Testis (tissue), 3 donors: ENCODE results near the gene TMEM129. TPM values are rescaled to one million over a fixed set of nuclear protein-coding genes. Genes with fewer than 3 reads are reported as not detected.
"Not testable (repeated sequence)": the region's sequence is repeated elsewhere in the genome, so short reads cannot be mapped to it uniquely, and the experiment has no call there.

Source experiments
- DNase-seq: peaks from one replicate; pipeline ENCODE4 v3.0.0-alpha.2; 2019
- H3K27ac ChIP-seq, 2 donors: fragments of 200-600 bp; sonication (generic); one replicate each; pipeline ENCODE4 v1.5.1; 2019
- H3K27me3 ChIP-seq: fragments of 200-600 bp; sonication (generic); one replicate; pipeline ENCODE4 v1.5.1; 2019
- H3K36me3 ChIP-seq: fragments of 200-600 bp; sonication (generic); one replicate; pipeline ENCODE4 v1.5.1; 2017; ENCODE audit warnings: low read depth; ENCODE audit errors: missing control alignments
- H3K4me1 ChIP-seq: fragments of 200-600 bp; sonication (generic); one replicate; pipeline ENCODE4 v1.5.1; 2019
- H3K4me3 ChIP-seq, 2 donors: fragments of 200-600 bp; sonication (generic); one replicate each; pipeline ENCODE4 v1.5.1; 2017 to 2019
- H3K9me3 ChIP-seq: fragments of 200-600 bp; sonication (generic); one replicate; pipeline ENCODE4 v1.5.1; 2017
- POLR2A ChIP-seq: fragments of 450-650 bp; IDR thresholded peaks from one replicate; pipeline ENCODE4 v1.6.1; 2017; ENCODE audit warnings: antibody characterized with exemption, mild to moderate bottlenecking, moderate library complexity
- WGBS, 2 donors: methylation state at CpG; one replicate each; pipeline ENCODE4 v1.1.5; 2018; 5-methylcytosine and 5-hydroxymethylcytosine counted together
- intact Hi-C: fragments of 100-400 bp; cut with DNase I; formaldehyde crosslinking; loops from one replicate; pipeline ENCODE4 v1.15.1; 2023; ENCODE audit warnings: low total_unique reads
- polyA plus RNA-seq: library from polyadenylated mRNA; stranded (reverse); fragments of 350-450 nt; fragmentation: Illumina TruSeq; extraction: RNeasy Lipid Tissue Mini Kit (QIAGEN cat#74804); gene quantifications from one replicate; pipeline ENCODE4 v1.2.3, GENCODE V29; 2014; ENCODE audit warnings: low read depth, low replicate concordance; ENCODE audit not compliant: insufficient read depth
- total RNA-seq, 2 donors: library from RNA; depleted of rRNA; stranded (reverse); fragments of >200 nt; gene quantifications; one replicate each; pipeline ENCODE4 v1.2.3, GENCODE V29; 2016
- TF ChIP-seq, protein P1 (sequence below), 3 experiments: fragments of 450-650 bp in 2 of 3; fragments of 200-600 bp in 1 of 3; sonication (generic) in 1 of 3; IDR thresholded peaks; one replicate each; pipeline ENCODE4 v1.5.1; 2016 to 2019; ENCODE audit warnings: antibody characterized with exemption in 3 of 3, mild to moderate bottlenecking in 2 of 3, moderate library complexity in 1 of 3

TMEM129 gene
- total and polyA plus RNA-seq, 3 donors from 2014 or later, result 34.0 to 76.4 (median 76.1) TPM

DNA sequence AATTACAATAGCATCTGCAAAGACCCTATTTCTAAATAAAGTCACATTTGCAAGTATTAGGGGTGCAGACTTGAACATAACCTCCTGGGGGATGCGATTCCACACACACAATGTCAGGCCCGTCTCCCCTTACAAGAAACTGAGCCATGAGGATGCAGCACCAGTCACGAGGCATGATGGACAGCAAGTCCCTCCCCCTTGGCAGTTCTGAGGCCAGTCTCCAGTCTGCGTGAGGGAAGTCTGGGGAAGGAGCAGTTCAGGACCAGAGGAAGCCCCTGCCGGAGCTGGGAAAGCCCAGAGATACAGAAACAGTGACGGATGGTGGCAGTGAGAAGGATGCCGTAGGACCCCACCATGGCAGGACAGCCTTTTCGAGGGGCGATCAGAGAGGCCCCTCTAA, 46.4 kb downstream of the TMEM129 start:
- no peaks in the 10 kb centered on the region for H3K36me3 ChIP-seq
- no peak overlapping the region for H3K4me3 ChIP-seq
- H3K27ac ChIP-seq, result no peak overlapping the region
- no peaks in the 10 kb centered on the region for H3K4me1 ChIP-seq
- 71 to 73% methylated on average over 9 of the region's 9 CpGs for WGBS, 2 donors
- DNase-seq, result no peak
- H3K27me3 ChIP-seq, result no peaks in the 10 kb centered on the region
- intact Hi-C loops, result no loop called here
- TF ChIP-seq, protein P1, sequence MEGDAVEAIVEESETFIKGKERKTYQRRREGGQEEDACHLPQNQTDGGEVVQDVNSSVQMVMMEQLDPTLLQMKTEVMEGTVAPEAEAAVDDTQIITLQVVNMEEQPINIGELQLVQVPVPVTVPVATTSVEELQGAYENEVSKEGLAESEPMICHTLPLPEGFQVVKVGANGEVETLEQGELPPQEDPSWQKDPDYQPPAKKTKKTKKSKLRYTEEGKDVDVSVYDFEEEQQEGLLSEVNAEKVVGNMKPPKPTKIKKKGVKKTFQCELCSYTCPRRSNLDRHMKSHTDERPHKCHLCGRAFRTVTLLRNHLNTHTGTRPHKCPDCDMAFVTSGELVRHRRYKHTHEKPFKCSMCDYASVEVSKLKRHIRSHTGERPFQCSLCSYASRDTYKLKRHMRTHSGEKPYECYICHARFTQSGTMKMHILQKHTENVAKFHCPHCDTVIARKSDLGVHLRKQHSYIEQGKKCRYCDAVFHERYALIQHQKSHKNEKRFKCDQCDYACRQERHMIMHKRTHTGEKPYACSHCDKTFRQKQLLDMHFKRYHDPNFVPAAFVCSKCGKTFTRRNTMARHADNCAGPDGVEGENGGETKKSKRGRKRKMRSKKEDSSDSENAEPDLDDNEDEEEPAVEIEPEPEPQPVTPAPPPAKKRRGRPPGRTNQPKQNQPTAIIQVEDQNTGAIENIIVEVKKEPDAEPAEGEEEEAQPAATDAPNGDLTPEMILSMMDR (IDR thresholded peaks at IDR 0.05), result no peak
- TF ChIP-seq POLR2A, result no peak
- H3K9me3 ChIP-seq, result no peaks in the 10 kb centered on the region

- Histone ChIP-seq H3K36me3 (no peaks in the 10 kb centered on the region), H3K4me1 (peaks cover 5% of the 10 kb centered on the region), H3K27ac (no peak overlapping the region), H3K4me3 (no peak overlapping the region), H3K9me3 (no peaks in the 10 kb centered on the region), H3K27me3 (no peaks in the 10 kb centered on the region)
- no peak for DNase-seq
- intact Hi-C loops, result no loop called here
- WGBS, 2 donors, result 88 to 90% methylated on average over 20 of the region's 20 CpGs
- no peak for TF ChIP-seq POLR2A
- TF ChIP-seq, protein P1 (IDR thresholded peaks at IDR 0.05), result no peak
Measured at GRCh38 chr4:1673671-1674070, 47.5 kb downstream of the TMEM129 start.

DNA sequence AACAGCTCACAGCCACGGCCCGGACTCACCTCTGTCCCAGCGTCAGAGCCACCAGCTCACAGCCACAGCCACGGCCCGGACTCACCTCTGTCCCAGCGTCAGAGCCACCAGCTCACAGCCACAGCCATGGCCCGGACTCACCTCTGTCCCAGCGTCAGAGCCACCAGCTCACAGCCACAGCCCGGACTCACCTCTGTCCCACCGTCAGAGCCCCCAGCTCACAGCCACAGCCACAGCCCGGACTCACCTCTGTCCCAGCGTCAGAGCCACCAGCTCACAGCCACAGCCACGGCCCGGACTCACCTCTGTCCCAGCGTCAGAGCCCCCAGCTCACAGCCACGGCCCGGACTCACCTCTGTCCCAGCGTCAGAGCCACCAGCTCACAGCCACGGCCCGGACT, 50.1 kb downstream of the TMEM129 start:
- H3K27ac ChIP-seq, H3K4me3 ChIP-seq, H3K36me3 ChIP-seq, H3K27me3 ChIP-seq, H3K4me1 ChIP-seq, intact Hi-C loops, H3K9me3 ChIP-seq, DNase-seq: not testable (repeated sequence)
- 88 to 95% methylated on average over 17 to 19 of the region's 20 CpGs for WGBS, 2 donors

DNA sequence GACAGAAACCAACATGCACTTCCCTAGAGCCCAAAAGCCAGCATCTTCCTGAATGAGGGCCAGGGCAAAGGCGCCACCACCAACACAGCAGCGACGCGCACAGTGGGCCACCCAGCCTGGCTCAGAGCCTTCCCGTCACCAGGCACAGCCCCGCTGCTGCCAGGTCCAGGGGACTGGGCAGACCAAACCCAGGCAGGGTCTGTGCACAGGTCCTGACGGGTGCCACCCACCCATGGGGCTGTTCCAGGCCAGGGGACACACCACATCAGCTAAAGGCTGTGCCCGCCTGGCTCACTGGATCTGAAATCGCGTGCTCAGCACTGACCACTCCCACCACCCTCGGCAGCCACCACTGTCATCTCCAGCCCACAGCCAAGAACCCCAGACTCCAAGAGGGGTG, 50.8 kb downstream of the TMEM129 start:
- H3K9me3 ChIP-seq, result no peaks in the 10 kb centered on the region
- peaks cover 8% of the 10 kb centered on the region for H3K4me1 ChIP-seq
- intact Hi-C loops, result no loop called here
- H3K4me3 ChIP-seq, result no peak overlapping the region
- 93 to 98% methylated on average over 7 to 11 of the region's 11 CpGs for WGBS, 2 donors
- no peak overlapping the region for H3K27ac ChIP-seq
- H3K27me3 ChIP-seq, result no peaks in the 10 kb centered on the region
- TF ChIP-seq, protein P1 (IDR thresholded peaks at IDR 0.05), result no peak
- no peak for TF ChIP-seq POLR2A
- H3K36me3 ChIP-seq, result no peaks in the 10 kb centered on the region
- DNase-seq, result no peak

DNA sequence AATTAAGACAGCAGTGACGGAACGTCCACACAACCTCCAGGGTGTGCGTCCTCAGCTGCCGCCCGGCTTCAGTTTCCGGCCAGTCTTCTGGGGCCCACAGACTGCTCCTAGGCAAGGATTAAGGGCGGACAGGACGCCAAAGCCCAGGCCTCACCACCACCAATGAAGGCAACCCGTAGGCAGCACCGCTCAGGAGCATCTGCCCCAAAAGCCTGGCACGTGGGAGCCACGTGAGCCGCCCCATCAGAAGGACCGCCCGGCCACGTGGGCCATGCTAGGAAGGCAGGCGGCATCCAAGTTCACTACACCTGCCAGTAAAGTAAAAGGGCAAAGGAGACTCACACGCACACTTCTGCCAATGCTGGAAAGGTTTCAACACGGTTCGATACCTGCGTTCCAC, 51.3 kb downstream of the TMEM129 start:
- Histone ChIP-seq H3K4me1 (peaks cover 8% of the 10 kb centered on the region), H3K9me3 (no peaks in the 10 kb centered on the region), H3K27ac (no peak overlapping the region), H3K4me3 (no peak overlapping the region), H3K27me3 (no peaks in the 10 kb centered on the region), H3K36me3 (no peaks in the 10 kb centered on the region)
- TF ChIP-seq POLR2A, result no peak
- TF ChIP-seq, protein P1 (IDR thresholded peaks at IDR 0.05), result no peak
- intact Hi-C loops, result no loop called here
- WGBS, 2 donors, result 91 to 96% methylated on average over 10 to 21 of the region's 21 CpGs
- DNase-seq, result no peak
